Measurements from ENCODE around the gene SORBS1.

- TF ChIP-seq POLR2AphosphoS5 (IDR thresholded peaks at IDR 0.05) = no peak
- no peak for TF ChIP-seq POLR2A (IDR thresholded peaks at IDR 0.05)
- no peak for TF ChIP-seq EP300 (IDR thresholded peaks at IDR 0.05; ENCODE audit: low read depth)
- no peak for TF ChIP-seq CTCF (IDR thresholded peaks at IDR 0.05)
These were observed 109.3 kb downstream of the SORBS1 start for GRCh38 chr10:95451568-95452524.
